Thymus (tissue), 11 donors: ENCODE measurements around the gene HOXB13. TPM values are rescaled to one million over a fixed set of nuclear protein-coding genes. Genes with fewer than 3 reads are reported as not detected.

Experiments
- DNase-seq, 9 donors: peaks; one replicate each; pipeline ENCODE4 v3.0.0-alpha.2; 2013; ENCODE audit warnings: low spot score in 9 of 9, low read depth in 6 of 9, missing footprints in 1 of 9
- H3K27ac ChIP-seq, 2 donors: one replicate each; pipeline ENCODE4 v1.5.1; 2013; ENCODE audit warnings: control low read depth in 1 of 2, low read depth in 1 of 2, low read length in 1 of 2, mild to moderate bottlenecking in 1 of 2, moderate library complexity in 1 of 2
- H3K27me3 ChIP-seq, 2 donors: one replicate each; pipeline ENCODE4 v1.5.1; 2013; ENCODE audit warnings: low read length in 1 of 2; ENCODE audit not compliant: control insufficient read depth in 2 of 2, insufficient read depth in 1 of 2
- H3K36me3 ChIP-seq, 2 donors: one replicate each; pipeline ENCODE4 v1.5.1; 2013; ENCODE audit warnings: low read length in 1 of 2, mild to moderate bottlenecking in 1 of 2, moderate library complexity in 1 of 2; ENCODE audit not compliant: control insufficient read depth in 2 of 2, insufficient read depth in 2 of 2
- H3K4me1 ChIP-seq, 2 donors: one replicate each; pipeline ENCODE4 v1.5.1; 2013; ENCODE audit warnings: low read length in 2 of 2; ENCODE audit not compliant: control insufficient read depth in 2 of 2, insufficient read depth in 2 of 2
- H3K4me3 ChIP-seq, 2 donors: one replicate each; pipeline ENCODE4 v1.5.1; 2013; ENCODE audit warnings: low read length in 2 of 2, control low read depth in 1 of 2, mild to moderate bottlenecking in 1 of 2
- H3K9me3 ChIP-seq, 2 donors: one replicate each; pipeline ENCODE4 v1.5.1; 2013; ENCODE audit warnings: low read length in 1 of 2, mild to moderate bottlenecking in 1 of 2; ENCODE audit not compliant: control insufficient read depth in 2 of 2, insufficient read depth in 1 of 2
- WGBS: extraction: QIAGEN DNeasy Blood & Tissue Kit; methylation state at CpG from one replicate; pipeline ENCODE4 v1.1.7; 2013; 5-methylcytosine and 5-hydroxymethylcytosine counted together
- polyA plus RNA-seq: library from polyadenylated mRNA; stranded (reverse); fragments of 200-250 nt; gene quantifications from one replicate; pipeline ENCODE4 v1.2.3, GENCODE V29; 2013
- total RNA-seq: library from RNA; stranded (reverse); fragments of 120-200 nt; gene quantifications from one replicate; pipeline ENCODE4 v1.2.4, GENCODE V29; 2013
- donor health status: healthy.

The HOXB13 gene
- total and polyA plus RNA-seq, 2 donors: 0.24 to 0.32 TPM

DNA sequence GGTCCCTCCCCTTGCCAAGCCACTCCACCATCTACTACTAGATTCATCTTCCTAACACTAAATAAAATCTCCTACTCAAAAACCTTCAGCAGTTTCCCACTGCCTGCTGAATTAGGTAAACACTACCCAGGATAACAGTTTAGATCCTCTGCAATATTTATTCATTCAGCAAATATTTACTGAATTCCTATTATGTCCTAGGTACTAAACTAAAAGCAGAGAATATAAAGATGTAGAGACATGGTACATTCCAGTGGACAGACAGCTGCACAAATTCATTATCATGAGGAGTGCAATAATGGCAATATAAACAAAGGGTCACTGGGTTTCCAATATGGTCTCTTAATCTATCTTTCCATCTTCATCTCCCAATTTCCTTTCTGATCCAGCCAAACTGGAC lies 30.7 kb upstream of the HOXB13 start:
- Histone ChIP-seq H3K9me3 (no peaks in the 10 kb centered on the region), H3K4me1 (no peaks in the 10 kb centered on the region), H3K36me3 (no peaks in the 10 kb centered on the region), H3K27me3 (peaks cover 27 to 88% of the 10 kb centered on the region in 2 donors), H3K4me3 (no peak overlapping the region), H3K27ac (no peak overlapping the region)
- no peak for DNase-seq

DNA sequence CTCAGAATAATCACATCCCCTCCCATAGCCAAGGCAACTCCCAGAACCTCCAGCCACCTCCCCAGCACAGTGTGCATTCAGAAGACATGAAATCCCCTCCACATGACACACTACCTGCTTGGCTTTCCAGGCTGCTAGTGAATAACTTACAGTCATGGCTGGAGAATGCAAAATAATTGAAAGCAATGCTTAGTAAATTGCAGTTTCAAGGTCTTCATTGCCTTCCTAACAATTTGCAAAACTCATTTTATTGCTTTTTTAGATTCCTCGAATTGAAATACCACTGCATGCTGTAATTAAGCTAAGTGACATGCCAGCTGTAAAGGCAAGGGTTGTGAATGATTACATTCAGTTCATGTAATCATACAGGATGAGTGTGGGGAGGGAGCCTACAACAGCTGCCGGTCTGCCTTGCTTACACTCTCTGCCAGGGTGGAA lies 29.0 kb upstream of the HOXB13 start:
- no peaks in the 10 kb centered on the region for H3K9me3 ChIP-seq
- no peaks in the 10 kb centered on the region for H3K36me3 ChIP-seq
- H3K27me3 ChIP-seq: peaks cover 41 to 91% of the 10 kb centered on the region in 2 donors
- no peak overlapping the region for H3K4me3 ChIP-seq
- DNase-seq: no peak
- 88% methylated on average over 2 of the region's 2 CpGs for WGBS
- H3K4me1 ChIP-seq: no peaks in the 10 kb centered on the region
- no peak overlapping the region for H3K27ac ChIP-seq

DNA sequence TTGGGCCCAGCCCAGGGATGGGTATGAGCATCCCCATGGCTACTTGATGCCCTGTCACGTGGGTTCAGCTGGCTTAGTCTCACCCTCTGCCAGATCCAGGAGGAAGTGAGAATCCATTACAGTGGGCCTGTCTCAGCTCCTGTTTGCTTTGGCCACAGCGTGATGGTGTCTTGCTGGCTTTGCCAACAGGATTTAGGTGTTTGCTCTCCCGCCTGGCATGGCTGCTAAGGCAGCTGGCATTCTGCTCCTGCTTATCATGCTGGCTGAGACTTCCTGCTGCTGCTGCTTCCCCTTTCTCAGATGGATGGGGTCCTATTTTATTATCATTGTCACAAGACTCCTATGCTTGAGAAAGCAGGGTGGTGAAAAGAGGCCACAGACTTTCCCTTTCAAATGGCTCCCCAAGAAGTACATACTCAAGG lies 28.3 kb upstream of the HOXB13 start:
- Histone ChIP-seq H3K4me1 (no peaks in the 10 kb centered on the region), H3K36me3 (no peaks in the 10 kb centered on the region), H3K27me3 (peaks cover 48 to 91% of the 10 kb centered on the region in 2 donors), H3K27ac (no peak overlapping the region), H3K9me3 (no peaks in the 10 kb centered on the region), H3K4me3 (no peak overlapping the region)
- WGBS: 25% methylated on average over 3 of the region's 3 CpGs
- no peak for DNase-seq

DNA sequence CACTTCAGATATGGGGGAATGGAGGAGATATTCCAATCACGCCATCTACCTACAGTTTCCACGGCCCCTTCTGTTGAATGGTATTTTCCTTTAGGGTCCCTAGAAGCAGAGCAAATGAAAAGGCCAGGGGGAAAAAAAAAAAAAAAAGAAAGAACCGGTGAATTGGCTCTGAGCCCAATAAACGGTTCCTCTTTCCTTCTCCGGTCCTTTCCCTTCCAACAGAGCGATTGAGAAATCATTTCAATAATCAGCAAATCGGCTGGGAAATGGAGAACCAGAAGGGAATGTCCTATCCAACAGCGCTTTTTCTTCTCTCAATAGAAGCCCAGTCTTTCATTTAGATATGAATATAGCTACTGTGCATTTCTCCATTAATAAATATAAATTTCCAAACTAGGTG lies 26.8 kb upstream of the HOXB13 start:
- Histone ChIP-seq H3K36me3 (no peaks in the 10 kb centered on the region), H3K27me3 (peaks cover 58 to 91% of the 10 kb centered on the region in 2 donors), H3K4me1 (no peaks in the 10 kb centered on the region), H3K9me3 (no peaks in the 10 kb centered on the region), H3K27ac (no peak overlapping the region), H3K4me3 (no peak overlapping the region)
- WGBS: 15% methylated on average over 8 of the region's 8 CpGs
- no peak for DNase-seq

DNA sequence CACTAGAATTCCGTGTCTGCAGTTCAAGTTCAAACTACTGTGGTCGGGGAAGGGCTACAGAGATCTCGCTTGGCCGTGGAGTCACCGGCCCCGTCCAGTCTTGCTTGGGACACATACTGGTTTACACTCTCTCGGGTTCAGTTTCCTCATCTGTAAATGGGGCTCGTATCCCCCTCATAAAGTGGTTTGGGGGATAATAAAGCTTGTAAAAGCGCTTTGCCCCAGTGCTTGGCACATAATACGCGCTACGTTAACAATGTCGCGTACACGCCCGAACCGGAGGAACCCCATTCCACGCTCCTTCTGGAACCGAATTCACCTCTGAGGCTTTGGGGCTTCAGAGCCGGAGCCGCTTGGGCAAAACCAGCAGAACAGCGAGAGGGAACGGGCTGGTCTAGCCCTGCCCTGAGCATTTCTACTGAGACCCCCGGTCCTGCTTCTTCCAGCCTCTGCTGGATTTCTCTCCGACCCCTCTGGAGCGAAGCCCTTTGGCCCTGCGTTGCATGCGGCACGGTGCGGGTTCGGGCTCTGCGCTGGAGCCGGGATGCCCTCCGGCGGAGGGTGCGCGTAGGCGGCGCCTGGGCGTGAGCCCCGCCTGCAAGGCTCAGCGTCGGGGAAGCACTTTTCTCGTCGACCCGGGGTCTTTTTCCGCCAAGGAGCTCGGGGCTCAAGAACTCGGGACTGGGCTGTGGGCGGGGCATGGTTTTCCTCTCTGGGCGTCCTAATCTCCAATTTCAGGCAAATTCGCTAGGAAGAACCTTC lies 26.1 kb upstream of the HOXB13 start:
- Histone ChIP-seq H3K27ac (no peak overlapping the region), H3K9me3 (peaks cover 0 to 3% of the 10 kb centered on the region in 2 donors), H3K36me3 (no peaks in the 10 kb centered on the region), H3K27me3 (peaks cover 65 to 96% of the 10 kb centered on the region in 2 donors), H3K4me1 (no peaks in the 10 kb centered on the region), H3K4me3 (no peak overlapping the region)
- no peak for DNase-seq
- WGBS: 9% methylated on average over 52 of the region's 52 CpGs

GRCh38 chr17:48753794-48754499 lies 25.4 kb upstream of the HOXB13 start:
- Histone ChIP-seq H3K27me3 (peaks cover 69 to 99% of the 10 kb centered on the region in 2 donors), H3K4me3 (no peak overlapping the region), H3K9me3 (peaks cover 0 to 6% of the 10 kb centered on the region in 2 donors), H3K4me1 (no peaks in the 10 kb centered on the region), H3K27ac (no peak overlapping the region), H3K36me3 (no peaks in the 10 kb centered on the region)
- no peak for DNase-seq
- WGBS: 14% methylated on average over 22 of the region's 22 CpGs

DNA sequence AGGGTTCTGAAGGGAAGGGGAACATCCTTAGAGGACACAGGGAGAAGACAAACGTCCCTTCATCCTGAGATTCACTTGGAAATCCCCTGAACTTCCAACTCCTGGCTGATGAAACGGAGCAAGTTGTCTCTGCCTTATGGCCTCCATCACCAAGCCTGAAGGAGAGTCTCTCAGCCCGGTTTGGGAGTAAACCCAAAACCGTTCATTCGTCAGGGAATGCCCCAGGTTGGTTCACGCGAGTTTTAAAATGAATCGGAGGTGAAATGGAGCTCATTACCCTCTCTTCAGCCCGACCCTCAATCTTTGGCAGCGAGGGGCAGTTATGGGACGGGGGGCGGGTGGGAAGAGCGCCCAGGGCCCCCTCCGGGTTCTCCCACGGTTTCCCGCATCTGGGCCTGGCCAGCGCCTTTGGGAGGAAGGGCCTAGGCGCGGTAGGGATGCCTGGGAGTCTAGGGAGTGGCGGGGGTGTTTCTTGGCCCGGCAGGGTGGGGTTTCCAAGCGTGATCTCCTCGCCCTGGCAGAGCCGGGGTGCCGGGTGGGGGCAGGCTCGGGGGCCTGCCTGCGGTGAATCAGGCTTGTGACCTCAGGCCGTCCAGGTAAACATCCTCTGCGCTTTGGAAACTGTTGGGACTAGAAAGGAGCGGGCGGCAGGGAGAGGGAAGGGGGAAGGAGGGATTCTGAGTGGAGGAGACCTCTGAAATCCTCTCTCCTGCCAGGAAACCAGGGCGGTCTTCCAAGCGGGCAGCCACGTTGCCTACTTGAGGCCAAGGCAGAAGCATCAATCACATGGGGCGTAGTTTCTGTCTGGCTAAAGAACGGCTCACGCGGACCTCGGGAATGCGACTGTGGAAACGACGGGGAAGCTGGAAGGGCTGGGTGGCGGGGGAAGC lies 24.1 kb upstream of the HOXB13 start:
- Histone ChIP-seq H3K4me3 (no peak overlapping the region), H3K9me3 (peaks cover 2 to 6% of the 10 kb centered on the region in 2 donors), H3K36me3 (no peaks in the 10 kb centered on the region), H3K4me1 (no peaks in the 10 kb centered on the region), H3K27ac (no peak overlapping the region), H3K27me3 (peaks cover 70 to 100% of the 10 kb centered on the region in 2 donors)
- WGBS: 14% methylated on average over 43 of the region's 43 CpGs
- no peak for DNase-seq

DNA sequence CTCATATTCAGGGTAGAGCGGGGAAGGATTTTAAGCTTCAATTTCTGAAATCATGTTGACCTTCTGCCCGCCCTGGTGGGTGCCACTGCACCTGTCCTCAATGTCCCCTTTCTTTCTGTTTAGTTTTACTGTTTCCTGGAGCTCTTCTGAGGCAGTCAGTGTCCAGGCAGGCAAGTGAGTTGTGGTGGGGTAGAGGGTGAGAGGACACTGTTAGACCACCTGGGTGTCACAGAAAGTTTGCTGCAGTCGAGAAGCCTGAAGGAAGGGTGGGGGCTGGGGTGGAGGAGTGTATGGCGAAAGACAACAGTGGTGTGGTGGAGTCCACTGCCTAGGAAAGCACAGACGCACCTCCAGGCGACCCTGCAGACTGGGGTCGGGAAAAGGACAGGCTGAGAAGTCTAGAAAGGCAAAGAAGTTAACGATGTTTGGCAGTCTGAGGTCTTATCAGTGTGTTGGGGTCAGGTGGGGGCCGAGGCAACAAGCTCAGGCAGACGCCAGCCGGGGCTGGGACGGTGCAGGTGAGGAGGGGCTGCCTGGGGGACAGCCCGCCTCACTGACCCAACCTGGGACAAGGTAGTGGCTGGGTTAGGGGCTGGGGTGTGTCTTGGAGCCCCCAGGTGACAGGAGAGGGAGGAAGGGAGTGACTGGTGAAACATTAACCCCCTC lies 23.3 kb upstream of the HOXB13 start:
- DNase-seq: no peak
- peaks cover 78 to 100% of the 10 kb centered on the region in 2 donors for H3K27me3 ChIP-seq

More for the DNA sequence above, 23.3 kb upstream of the HOXB13 start:
- H3K9me3 ChIP-seq: peaks cover 2 to 6% of the 10 kb centered on the region in 2 donors
- 12% methylated on average over 13 of the region's 13 CpGs for WGBS
- no peaks in the 10 kb centered on the region for H3K36me3 ChIP-seq
- H3K27ac ChIP-seq: no peak overlapping the region
- no peak overlapping the region for H3K4me3 ChIP-seq
- no peaks in the 10 kb centered on the region for H3K4me1 ChIP-seq
